Fibroblast of peridontal ligament (primary cell): ENCODE measurements around the gene NRXN2.

ENCODE experiments used
- DNase-seq: peaks from one replicate; pipeline ENCODE4 v3.0.0-alpha.2; 2010; ENCODE audit errors: extremely low read depth

The NRXN2 gene

DNA sequence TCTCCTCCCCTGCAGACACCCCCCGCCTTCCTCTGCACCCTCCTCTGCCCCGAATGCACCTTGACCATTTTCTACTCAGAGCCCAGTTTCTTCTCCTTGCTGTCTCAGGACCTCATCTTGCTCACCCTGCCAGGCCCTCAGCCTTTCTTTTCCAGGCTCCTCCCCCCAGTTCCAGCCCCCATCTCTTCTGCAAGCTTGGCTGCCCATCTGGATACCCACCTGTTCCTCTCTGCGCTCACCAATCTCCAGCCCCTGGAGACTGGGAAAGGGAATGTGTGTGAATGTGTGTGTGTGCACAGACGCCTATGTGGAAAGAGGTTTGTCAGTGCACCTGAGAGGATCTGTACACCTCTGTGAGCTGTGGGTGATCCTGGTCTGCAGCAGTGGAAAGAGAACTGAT is 95.6 kb downstream of the NRXN2 start:
- DNase-seq = no peak

- DNase-seq = no peak
Observed at GRCh38 chr11:64626637-64627036, 96.4 kb downstream of the NRXN2 start.

- DNase-seq = no peak
Observed at GRCh38 chr11:64624883-64625481, 98.0 kb downstream of the NRXN2 start.

- no peak for DNase-seq
Observed at GRCh38 chr11:64622681-64623080, 100.3 kb downstream of the NRXN2 start.

DNA sequence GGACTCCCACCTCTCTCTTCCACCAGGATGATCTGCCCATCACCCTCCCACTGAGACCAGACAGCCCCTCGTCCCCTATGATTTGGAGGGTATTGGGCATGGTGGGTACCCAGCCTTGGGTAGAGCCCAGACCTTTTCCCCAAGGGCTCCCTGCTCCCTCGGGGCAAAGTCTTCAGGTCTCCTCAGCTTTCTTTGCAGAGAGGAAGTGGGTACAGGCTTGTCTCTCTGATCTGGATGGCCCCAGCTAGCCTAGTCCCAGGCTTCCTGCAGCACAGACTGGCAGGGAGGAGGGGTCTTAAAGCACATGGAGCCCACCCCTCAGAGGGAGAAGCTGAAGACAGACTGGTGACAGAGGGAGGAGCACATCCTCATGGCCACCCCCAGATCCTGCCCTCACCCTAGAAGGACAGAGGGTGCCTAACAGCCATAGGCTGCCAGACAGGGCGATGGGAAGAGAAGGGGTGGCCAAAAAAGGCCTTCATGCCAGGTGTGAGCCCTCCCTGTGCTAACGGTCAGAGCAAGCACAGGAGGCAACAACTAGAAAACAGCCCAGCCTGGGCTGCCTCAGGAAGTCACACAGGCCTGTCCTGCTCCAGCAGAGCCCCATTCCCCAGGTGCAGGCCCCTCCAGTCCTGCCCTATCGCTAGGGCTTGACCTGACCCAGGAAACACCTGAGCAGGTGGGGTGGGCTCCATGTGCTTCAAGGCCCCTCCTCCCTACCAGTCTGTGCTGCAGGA is 101.5 kb downstream of the NRXN2 start:
- DNase-seq = no peak

DNA sequence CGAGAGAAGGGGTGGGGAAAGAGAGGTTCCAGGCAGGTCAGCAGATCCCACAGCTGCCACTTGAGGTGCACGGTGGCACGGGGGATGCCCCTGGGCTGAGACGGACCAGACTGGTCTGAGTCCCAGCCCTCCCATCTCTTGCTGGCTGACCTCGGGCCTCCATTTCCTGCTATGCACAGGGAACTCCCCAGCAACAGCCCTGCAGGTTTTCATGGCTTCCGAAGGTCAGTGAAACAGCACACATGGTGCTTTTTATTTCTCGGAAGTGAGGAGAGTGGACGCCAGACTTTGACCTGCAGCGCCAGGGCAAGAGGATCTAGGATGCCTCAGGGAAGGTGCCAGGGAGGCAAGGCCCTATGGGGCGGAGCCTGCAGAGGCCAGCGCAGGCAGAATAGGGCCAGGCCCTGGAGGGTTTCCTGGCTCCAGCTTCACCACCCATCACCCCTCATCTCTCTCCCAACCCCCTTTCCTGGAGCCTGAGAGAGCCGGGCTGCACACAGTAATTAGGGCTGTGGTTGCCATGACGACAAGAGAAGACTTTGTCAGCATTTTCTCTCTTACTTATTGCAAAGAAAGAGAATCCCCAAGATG is 102.5 kb downstream of the NRXN2 start:
- peak; percentile 39 for DNase-seq

DNA sequence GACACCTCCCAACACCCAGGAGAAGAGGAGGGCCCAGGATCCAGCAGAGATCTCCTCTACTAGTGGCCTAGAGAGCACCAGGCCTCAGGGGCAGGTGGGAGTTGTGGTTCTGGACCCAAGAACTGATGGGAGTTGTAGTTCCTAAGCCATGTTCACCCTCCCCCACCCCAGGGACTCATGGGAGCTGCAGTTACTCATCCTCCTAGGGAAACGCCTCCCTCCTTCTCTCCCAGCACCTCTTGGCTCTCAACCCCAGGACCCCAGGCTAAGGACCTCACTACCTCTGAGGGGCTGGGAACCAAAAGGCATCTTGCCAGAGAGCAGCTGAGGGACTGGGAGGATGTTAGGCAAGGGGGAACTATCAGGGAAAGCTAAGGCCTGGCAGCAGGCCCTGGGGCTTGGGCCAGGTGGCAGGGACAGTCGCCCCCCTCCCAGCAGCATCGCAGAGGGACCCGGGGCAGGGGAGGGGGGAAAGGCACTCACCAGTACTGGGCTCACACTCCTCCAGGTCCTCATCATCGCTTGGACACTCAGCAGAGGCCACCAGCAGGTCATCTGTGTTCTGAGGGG is 103.1 kb downstream of the NRXN2 start:
- peak; percentile 45 for DNase-seq

- no peak for DNase-seq
Observed at GRCh38 chr11:64619196-64619595, 103.8 kb downstream of the NRXN2 start.

DNA sequence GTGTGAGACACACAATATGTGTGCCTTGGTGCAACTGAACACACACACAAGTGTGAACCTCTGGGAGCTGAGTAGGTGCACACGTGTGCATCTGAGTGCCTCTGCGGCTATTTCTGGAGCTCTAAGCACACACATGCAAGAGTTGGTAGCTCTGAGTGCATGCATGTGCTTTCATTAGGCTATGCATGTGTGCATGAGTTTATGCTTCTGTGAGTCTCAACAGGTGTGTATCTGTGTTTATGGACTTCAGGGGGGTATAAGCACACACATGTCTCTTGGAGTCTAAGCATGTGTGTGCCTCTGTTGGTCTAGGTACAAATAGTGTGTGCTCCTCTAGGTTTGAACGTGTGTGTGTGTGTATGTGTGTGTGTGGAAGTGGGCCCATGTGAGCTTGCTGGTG is 106.2 kb downstream of the NRXN2 start:
- no peak for DNase-seq

DNA sequence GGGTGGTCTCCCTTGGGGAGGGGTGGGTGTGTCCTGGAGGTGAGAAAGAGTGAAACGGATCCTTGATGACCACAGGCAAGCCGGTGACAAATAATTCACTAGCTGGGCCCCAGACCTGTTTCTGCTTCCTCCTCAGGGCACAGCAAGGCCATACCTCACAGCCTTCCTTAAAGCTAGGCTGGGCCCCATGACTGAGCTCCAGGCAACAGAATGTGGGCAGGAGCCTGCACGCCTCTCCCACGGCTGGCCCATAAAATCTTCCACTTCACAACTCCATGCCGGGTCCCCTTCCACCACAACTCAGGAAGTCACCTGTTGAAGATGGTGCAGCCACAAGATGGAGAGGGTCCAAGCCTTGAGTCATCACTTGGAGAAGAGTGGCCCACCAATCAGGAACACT is 108.1 kb downstream of the NRXN2 start:
- DNase-seq = no peak

GRCh38 chr11:64613648-64614047 is 109.3 kb downstream of the NRXN2 start:
- DNase-seq = no peak

- peak; percentile 5 for DNase-seq
Observed at GRCh38 chr11:64611869-64612646, 110.9 kb downstream of the NRXN2 start.

DNA sequence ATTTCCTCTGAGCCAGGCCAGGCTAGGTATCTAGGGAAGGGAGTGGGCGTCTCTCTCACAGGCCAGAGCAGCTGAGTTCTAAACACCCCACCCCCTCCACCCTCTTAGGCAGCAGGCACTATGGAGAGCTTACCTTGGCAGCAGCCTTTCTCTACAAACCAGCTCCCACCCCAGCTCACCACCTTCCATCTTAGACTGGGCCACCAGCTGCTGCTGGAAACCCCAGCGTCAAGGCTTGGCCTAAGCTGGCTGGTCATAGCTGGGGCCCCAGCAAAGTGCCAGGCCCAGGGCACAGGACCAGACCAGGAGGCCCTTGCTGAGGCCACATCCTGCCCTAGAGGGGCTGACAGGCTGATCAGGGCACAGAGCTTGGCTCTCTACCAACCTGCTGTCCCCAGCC is 111.8 kb downstream of the NRXN2 start:
- DNase-seq = no peak

DNA sequence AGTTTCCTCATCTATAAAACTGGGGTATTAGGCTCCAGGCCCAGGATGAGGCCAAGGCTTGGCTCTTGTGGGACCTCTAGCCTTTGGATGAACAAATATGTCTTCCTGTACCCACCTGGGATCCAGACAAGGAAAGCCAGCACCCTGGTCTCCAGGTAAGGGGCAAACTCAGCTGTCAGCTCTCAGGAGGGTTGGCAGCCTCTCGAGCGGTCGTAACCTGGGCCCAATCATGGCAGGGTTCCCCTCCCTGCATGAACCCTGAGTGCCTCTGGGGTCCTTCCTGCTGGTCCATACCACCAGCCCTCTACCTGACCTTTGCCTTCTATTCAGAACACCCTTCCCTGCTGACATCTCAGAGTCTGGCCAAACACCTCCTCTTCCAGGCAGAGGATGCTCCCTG is 112.4 kb downstream of the NRXN2 start:
- no peak for DNase-seq

GRCh38 chr11:64609436-64610047 is 113.5 kb downstream of the NRXN2 start:
- DNase-seq = no peak

DNA sequence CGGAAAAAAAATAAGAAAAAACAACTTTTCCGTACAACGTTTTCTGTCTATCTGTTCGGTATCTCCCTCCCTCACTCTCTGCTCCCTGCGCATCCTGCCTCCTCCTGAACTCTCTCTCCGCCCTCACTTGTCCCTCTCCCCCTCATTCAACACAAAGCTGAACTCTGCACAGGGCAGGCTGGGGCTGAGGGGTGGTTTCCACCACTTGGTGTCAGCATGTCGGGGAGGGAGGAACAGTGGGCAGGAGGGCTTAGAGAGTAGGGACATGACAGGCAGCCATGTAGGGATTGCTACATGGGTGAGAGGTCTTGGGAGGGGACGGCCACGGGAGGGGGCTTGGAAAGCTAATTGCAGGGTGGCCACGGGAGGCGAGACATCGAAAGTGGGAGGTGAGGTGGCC is 114.4 kb downstream of the NRXN2 start:
- no peak for DNase-seq

GRCh38 chr11:64608046-64608445 is 115.0 kb downstream of the NRXN2 start:
- peak; percentile 34 for DNase-seq

- DNase-seq = no peak
Observed at GRCh38 chr11:64607381-64607985, 115.5 kb downstream of the NRXN2 start.

GRCh38 chr11:64606796-64607380 is 116.1 kb downstream of the NRXN2 start:
- DNase-seq = no peak

GRCh38 chr11:64605656-64606585 is 117.1 kb downstream of the NRXN2 start:
- no peak for DNase-seq
